HepG2 (cell line): ENCODE measurements around the gene LHX1. TPM values are rescaled to one million over a fixed set of nuclear protein-coding genes. Genes with fewer than 3 reads are reported as not detected.

Experiments
- ATAC-seq: fragments of 200-7000 bp; cut with Tn5 transposase; 3 replicates; pipeline ENCODE4 v1.9.1; 2020; ENCODE audit warnings: mild to moderate bottlenecking, moderate library complexity
- BruUV-seq: library from RNA; stranded (reverse); fragments of 400-500 nt; replicated peaks from 2 replicates; lab custom pipeline; 2021; lab: Mats Ljungman, UMichigan
- CTCF ChIA-PET: fragments of 300-600 bp; formaldehyde crosslinking; extraction: SDS; loops from one replicate; lab custom pipeline; 2021; ENCODE audit warnings: low total read pairs, inconsistent platforms, low intra/inter-chr PET ratio; lab: Yijun Ruan, JAX
- POLR2A ChIA-PET: fragments of 350-600 bp; sonication (Branson Sonifier 250); formaldehyde crosslinking; loops from one replicate; lab custom pipeline; 2020; ENCODE audit warnings: antibody characterized with exemption, inconsistent platforms; lab: Yijun Ruan, JAX
- DNase-seq: peaks from one replicate; pipeline ENCODE4 v3.0.0-alpha.2; 2015; ENCODE audit warnings: low spot score
- FAIRE-seq: peaks from 3 replicates; lab custom pipeline; 2011; peaks lifted over from hg19 to GRCh38; lab: Jason Lieb, UNC
- H2AFZ ChIP-seq: one replicate; pipeline ENCODE4 v1.6.1; 2011; ENCODE audit warnings: low read length, inconsistent platforms
- H3K27ac ChIP-seq: fragments of 300-600 bp; 3 replicates; pipeline ENCODE4 v1.8.0; 2011; ENCODE audit warnings: mixed run types, mild to moderate bottlenecking, mixed read lengths, low read length, inconsistent platforms; ENCODE audit not compliant: insufficient read depth; ENCODE audit errors: extremely low read length
- H3K27me3 ChIP-seq, 2 experiments: fragments of 200-600 bp in 1 of 2; 2 replicates in 1 of 2; 3 replicates in 1 of 2; pipeline versions ENCODE4 v1.6.0 to v1.8.0; 2011; ENCODE audit warnings: low read length in 2 of 2, mild to moderate bottlenecking in 2 of 2, moderate library complexity in 2 of 2, inconsistent platforms in 1 of 2; ENCODE audit not compliant: insufficient read depth in 2 of 2, control insufficient read depth in 1 of 2
- H3K36me3 ChIP-seq, 2 experiments: fragments of 200-600 bp in 1 of 2; replicated peaks in 1 of 2; 2 replicates in 1 of 2; 3 replicates in 1 of 2; pipeline versions ENCODE4 v1.5.1 to v1.8.0; 2011; ENCODE audit warnings: low read length in 2 of 2, inconsistent platforms in 1 of 2; ENCODE audit not compliant: insufficient read depth in 2 of 2, control insufficient read depth in 1 of 2
- H3K4me1 ChIP-seq: 2 replicates; pipeline ENCODE4 v1.5.1; 2012; ENCODE audit warnings: low read length, inconsistent platforms; ENCODE audit not compliant: insufficient read depth
- H3K4me2 ChIP-seq: 2 replicates; pipeline ENCODE4 v1.6.0; 2011; ENCODE audit warnings: low read depth, low read length, inconsistent platforms
- H3K4me3 ChIP-seq, 3 experiments: fragments of 200-600 bp in 1 of 3; sonication (generic), shearing (Covaris generic) in 1 of 3; replicated peaks in 1 of 3; 2 replicates each; pipeline ENCODE4 v1.5.1; 2011 to 2016; ENCODE audit warnings: low read length in 3 of 3, inconsistent platforms in 2 of 3, low read depth in 2 of 3, mild to moderate bottlenecking in 2 of 3, control low read depth in 1 of 3, mixed read lengths in 1 of 3; ENCODE audit not compliant: insufficient read depth in 1 of 3
- H3K79me2 ChIP-seq: one replicate; pipeline ENCODE4 v1.6.1; 2011; ENCODE audit warnings: low read length, inconsistent platforms; ENCODE audit not compliant: insufficient read depth
- H3K9ac ChIP-seq: 2 replicates; pipeline ENCODE4 v1.6.0; 2011; ENCODE audit warnings: mild to moderate bottlenecking, low read depth, low read length, inconsistent platforms; ENCODE audit not compliant: insufficient read depth
- H3K9me3 ChIP-seq: 2 replicates; pipeline ENCODE4 v1.5.1; 2012; ENCODE audit warnings: mild to moderate bottlenecking, low read length
- H4K20me1 ChIP-seq: 2 replicates; pipeline ENCODE4 v1.6.0; 2011; ENCODE audit warnings: inconsistent platforms, mild to moderate bottlenecking, low read length, moderate library complexity; ENCODE audit not compliant: insufficient read depth
- EZH2 ChIP-seq: conservative IDR thresholded peaks from 2 replicates; pipeline ENCODE4 v1.6.1; 2012; ENCODE audit warnings: mild to moderate bottlenecking, low read depth, low read length, moderate library complexity
- HOXA9 ChIP-seq: sonication (generic); formaldehyde crosslinking; IDR thresholded peaks from 2 replicates; pipeline ENCODE4 v1.8.1; 2022; ENCODE audit warnings: missing genetic modification reagents, mild to moderate bottlenecking, moderate library complexity, borderline replicate concordance
- MAFF ChIP-seq: IDR thresholded peaks from 2 replicates; pipeline ENCODE4 v1.6.1; 2011; ENCODE audit warnings: low read depth, low read length, improper control_type of control experiment
- SALL2 ChIP-seq: sonication (generic); formaldehyde crosslinking; IDR thresholded peaks from 2 replicates; pipeline ENCODE4 v1.8.1; 2023; ENCODE audit warnings: mild to moderate bottlenecking, missing genetic modification reagents, inconsistent platforms
- XRCC5 ChIP-seq: fragments of 200-400 bp; formaldehyde crosslinking; optimal IDR thresholded peaks from 2 replicates; pipeline ENCODE3; 2017; ENCODE audit warnings: mild to moderate bottlenecking, low read length
- ZFAT ChIP-seq: sonication (generic); formaldehyde crosslinking; conservative IDR thresholded peaks from 2 replicates; pipeline ENCODE4 v1.8.1; 2023; ENCODE audit warnings: missing genetic modification reagents, inconsistent platforms
- ZMYM4 ChIP-seq: sonication (generic); formaldehyde crosslinking; IDR thresholded peaks from 2 replicates; pipeline ENCODE4 v1.8.1; 2023; ENCODE audit warnings: mild to moderate bottlenecking, missing genetic modification reagents
- ZNF24 ChIP-seq: fragments of 450-650 bp; IDR thresholded peaks from 2 replicates; pipeline ENCODE4 v1.6.1; 2017; ENCODE audit warnings: antibody characterized with exemption, mild to moderate bottlenecking
- ZNF44 ChIP-seq: sonication (generic); formaldehyde crosslinking; IDR thresholded peaks from 2 replicates; pipeline ENCODE4 v1.5.1; 2020; ENCODE audit warnings: mild to moderate bottlenecking, missing genetic modification reagents
- WGBS: methylation state at CpG from one replicate; pipeline ENCODE4 v1.1.6; 2017; ENCODE audit warnings: low lambda C conversion rate; 5-methylcytosine and 5-hydroxymethylcytosine counted together
- in situ Hi-C: cut with HindIII; loops from 2 replicates; pipeline ENCODE4 v1.10.0; 2017; ENCODE audit warnings: low pct_unique_long_range_greater_than_20kb; ENCODE audit not compliant: extremely low pct_ligation_motif_present
- intact Hi-C: fragments of 100-400 bp; cut with micrococcal nuclease; formaldehyde crosslinking; loops from one replicate; pipeline ENCODE4 v1.10.0; 2022; ENCODE audit not compliant: unreplicated experiment
- polyA plus RNA-seq, 8 experiments: library from polyadenylated mRNA; depleted of rRNA in 3 of 8; stranded (reverse) in 7 of 8; unstranded in 1 of 8; fragments of >200 nt; fragmentation: Illumina TruSeq in 4 of 8; extraction: Trizol in 4 of 8; gene quantifications; 2 replicates each; pipeline versions ENCODE4 v1.2.1 to v1.2.3, GENCODE V29; 2011 to 2016; ENCODE audit warnings: low read depth in 4 of 8, missing spikeins in 1 of 8, mixed read lengths in 1 of 8; ENCODE audit not compliant: insufficient read depth in 1 of 8
- total RNA-seq, 5 experiments: library from RNA; depleted of rRNA; stranded (reverse); fragments of >200 nt; fragmentation: Illumina TruSeq; extraction: Trizol; gene quantifications; 2 replicates each; pipeline ENCODE4 v1.2.3, GENCODE V29; 2016; ENCODE audit warnings: low read depth in 1 of 5
- TF ChIP-seq, protein P1 (sequence below): sonication (generic); formaldehyde crosslinking; IDR thresholded peaks from 2 replicates; pipeline ENCODE4 v1.5.0; 2020; ENCODE audit warnings: missing genetic modification reagents
- TF ChIP-seq, protein P2 (sequence below): conservative IDR thresholded peaks from 2 replicates; pipeline ENCODE4 v1.6.1; 2018; ENCODE audit warnings: missing genetic modification reagents
- TF ChIP-seq, protein P3 (sequence below): IDR thresholded peaks from 2 replicates; pipeline ENCODE4 v1.6.1; 2016; ENCODE audit warnings: missing biosample characterization, missing genetic modification reagents, low read depth

LHX1 gene
- total and polyA plus RNA-seq, 2 of the 13 experiments (the other 11 are each of a cell fraction or from before 2014, with no cell fraction given) = not detected

DNA sequence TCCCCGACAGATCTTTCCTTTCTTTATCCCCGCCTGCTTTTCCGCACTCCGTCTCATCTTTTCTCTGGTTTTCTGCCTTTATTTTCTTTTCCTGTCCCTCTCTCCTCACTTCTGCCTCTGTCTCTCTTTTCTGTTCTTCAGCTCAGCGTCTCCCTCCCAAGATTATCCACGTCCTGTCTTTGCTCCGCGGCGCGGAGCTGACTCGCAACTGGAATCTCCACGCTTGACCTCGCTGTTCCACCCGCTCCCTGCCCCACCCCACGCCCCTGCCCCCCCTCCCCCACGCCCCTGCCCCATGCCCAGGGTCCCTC is 4.9 kb upstream of the LHX1 start (continued):
- no peak for TF ChIP-seq XRCC5

DNA sequence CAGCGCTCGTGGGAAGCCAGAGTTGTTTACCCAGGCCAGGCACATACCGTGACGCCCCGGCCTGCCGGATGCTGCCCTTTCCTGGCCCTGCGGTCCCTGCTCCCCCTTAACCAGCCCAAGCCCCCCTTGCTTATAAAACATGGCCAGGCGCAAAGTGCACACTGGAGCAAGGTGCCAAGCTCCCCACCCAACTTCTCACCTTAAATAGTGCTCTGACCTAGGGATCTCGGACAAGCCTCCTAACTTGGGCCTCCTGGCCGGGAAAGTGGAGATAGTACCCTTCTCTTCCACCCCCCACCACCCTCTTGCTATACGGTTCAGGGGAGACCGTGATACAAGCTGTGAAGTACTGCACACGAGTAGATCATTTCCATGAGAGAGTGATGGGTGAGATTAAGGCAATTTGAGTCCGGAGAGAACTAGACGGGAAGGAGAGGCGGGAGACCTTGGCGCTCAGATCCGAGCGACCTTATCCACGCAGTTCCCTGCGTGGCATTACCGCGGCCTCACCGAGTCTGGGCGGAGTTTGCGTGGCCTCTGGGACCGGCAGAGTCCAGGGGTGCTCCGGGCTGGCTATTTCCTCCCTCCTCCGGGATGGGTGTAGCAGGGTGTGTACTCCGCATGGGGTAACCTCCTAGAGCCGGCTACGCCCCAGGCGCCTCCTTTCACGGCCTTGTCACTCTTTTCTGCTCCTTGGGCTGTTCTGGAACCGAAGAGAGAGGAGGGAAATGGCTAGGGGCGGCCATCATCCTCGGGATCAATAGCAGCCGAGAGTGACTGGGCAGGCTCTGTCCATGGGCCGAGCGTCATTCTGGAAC is 4.4 kb upstream of the LHX1 start:
- Histone ChIP-seq H3K9ac (no peak overlapping the region), H4K20me1 (peaks cover 16% of the 10 kb centered on the region; the same call in 1 of the 2 replicates), H3K4me3 (no peak overlapping the region), H3K79me2 (no peaks in the 10 kb centered on the region), H2AFZ (no peak overlapping the region), H3K9me3 (no peaks in the 10 kb centered on the region), H3K36me3 (no peaks in the 10 kb centered on the region), H3K27me3 (peaks cover 42 to 96% of the 10 kb centered on the region in 2 experiments), H3K4me2 (no peak overlapping the region), H3K4me1 (peaks cover 46% of the 10 kb centered on the region), H3K27ac (no peak overlapping the region)
- FAIRE-seq = no peak
- WGBS = 31% methylated on average over 29 of the region's 40 CpGs
- POLR2A ChIA-PET = no interaction called here
- DNase-seq = no peak
- in situ Hi-C loops (no loop called here), intact Hi-C loops (no loop called here)
- no peak for ATAC-seq
- TF ChIP-seq, protein P1, sequence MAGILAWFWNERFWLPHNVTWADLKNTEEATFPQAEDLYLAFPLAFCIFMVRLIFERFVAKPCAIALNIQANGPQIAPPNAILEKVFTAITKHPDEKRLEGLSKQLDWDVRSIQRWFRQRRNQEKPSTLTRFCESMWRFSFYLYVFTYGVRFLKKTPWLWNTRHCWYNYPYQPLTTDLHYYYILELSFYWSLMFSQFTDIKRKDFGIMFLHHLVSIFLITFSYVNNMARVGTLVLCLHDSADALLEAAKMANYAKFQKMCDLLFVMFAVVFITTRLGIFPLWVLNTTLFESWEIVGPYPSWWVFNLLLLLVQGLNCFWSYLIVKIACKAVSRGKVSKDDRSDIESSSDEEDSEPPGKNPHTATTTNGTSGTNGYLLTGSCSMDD = no peak
- 0 out of 2 replicates have a peak, but pooled peaks have one; percentile 30 for TF ChIP-seq EZH2
- BruUV-seq = no TSS peak
- CTCF ChIA-PET = no interaction called here

- Histone ChIP-seq H3K27ac (no peak overlapping the region), H3K4me2 (0 out of 2 replicates have a peak overlapping the region, but pooled peaks have one; percentile 66), H3K79me2 (no peaks in the 10 kb centered on the region), H4K20me1 (peaks cover 16% of the 10 kb centered on the region; the same call in 1 of the 2 replicates), H3K9ac (no peak overlapping the region), H3K4me3 (no peak overlapping the region), H3K27me3 (peaks cover 49 to 98% of the 10 kb centered on the region in 2 experiments), H3K9me3 (no peaks in the 10 kb centered on the region), H2AFZ (no peak overlapping the region), H3K4me1 (peaks cover 53% of the 10 kb centered on the region), H3K36me3 (no peaks in the 10 kb centered on the region)
- WGBS = 28% methylated on average over 21 of the region's 23 CpGs
- in situ Hi-C loops = no loop called here
- no peak for FAIRE-seq
- DNase-seq = no peak
- ATAC-seq = no peak
- BruUV-seq = no TSS peak
- ChIA-PET CTCF (no interaction called here), POLR2A (no interaction called here)
- intact Hi-C loops = no loop called here
- TF ChIP-seq ZNF24 (no peak), HOXA9 (CRISPR knock-in tag) (no peak), ZMYM4 (no peak), ZNF44 (CRISPR knock-in tag) (no peak), MAFF (no peak), ZFAT (CRISPR knock-in tag) (no peak), SALL2 (CRISPR knock-in tag) (no peak)
- TF ChIP-seq, protein P2, sequence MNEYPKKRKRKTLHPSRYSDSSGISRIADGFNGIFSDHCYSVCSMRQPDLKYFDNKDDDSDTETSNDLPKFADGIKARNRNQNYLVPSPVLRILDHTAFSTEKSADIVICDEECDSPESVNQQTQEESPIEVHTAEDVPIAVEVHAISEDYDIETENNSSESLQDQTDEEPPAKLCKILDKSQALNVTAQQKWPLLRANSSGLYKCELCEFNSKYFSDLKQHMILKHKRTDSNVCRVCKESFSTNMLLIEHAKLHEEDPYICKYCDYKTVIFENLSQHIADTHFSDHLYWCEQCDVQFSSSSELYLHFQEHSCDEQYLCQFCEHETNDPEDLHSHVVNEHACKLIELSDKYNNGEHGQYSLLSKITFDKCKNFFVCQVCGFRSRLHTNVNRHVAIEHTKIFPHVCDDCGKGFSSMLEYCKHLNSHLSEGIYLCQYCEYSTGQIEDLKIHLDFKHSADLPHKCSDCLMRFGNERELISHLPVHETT = no peak
- TF ChIP-seq, protein P3, sequence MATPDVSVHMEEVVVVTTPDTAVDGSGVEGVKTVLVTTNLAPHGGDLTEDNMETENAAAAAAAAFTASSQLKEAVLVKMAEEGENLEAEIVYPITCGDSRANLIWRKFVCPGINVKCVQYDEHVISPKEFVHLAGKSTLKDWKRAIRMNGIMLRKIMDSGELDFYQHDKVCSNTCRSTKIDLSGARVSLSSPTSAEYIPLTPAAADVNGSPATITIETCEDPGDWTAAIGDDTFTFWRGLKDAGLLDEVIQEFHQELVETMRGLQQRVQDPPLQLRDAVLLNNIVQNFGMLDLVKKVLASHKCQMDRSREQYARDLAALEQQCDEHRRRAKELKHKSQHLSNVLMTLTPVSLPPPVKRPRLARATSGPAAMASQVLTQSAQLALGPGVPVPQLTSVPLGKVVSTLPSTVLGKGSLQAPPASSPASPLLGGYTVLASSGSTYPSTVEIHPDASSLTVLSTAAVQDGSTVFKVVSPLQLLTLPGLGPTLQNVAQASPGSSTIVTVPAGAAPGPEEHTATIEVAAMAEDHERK (CRISPR knock-in tag) = no peak
Observed at GRCh38 chr17:36933512-36934143, 3.6 kb upstream of the LHX1 start.
